SK-N-SH (cell line): ENCODE measurements around the gene TMEM106B. TPM values are rescaled to one million over a fixed set of nuclear protein-coding genes. Genes with fewer than 3 reads are reported as not detected.
A peak's percentile ranks its signal among the peaks of the same experiment; 100 is the strongest.

Source experiments
- CTCF ChIA-PET: fragments of 300-600, 350-600 bp; formaldehyde crosslinking; extraction: SDS; loops from one replicate; lab custom pipeline; 2021; lab: Yijun Ruan, JAX
- POLR2A ChIA-PET: fragments of 350-600 bp; sonication (Branson Sonifier 250); formaldehyde crosslinking; extraction: SDS; loops from one replicate; lab custom pipeline; 2020; ENCODE audit warnings: antibody characterized with exemption, inconsistent platforms; lab: Yijun Ruan, JAX
- DNase-seq: peaks from one replicate; pipeline ENCODE4 v3.0.0; 2012
- H2AFZ ChIP-seq: fragments of 200-600 bp; sonication (generic); 2 replicates; pipeline ENCODE4 v1.8.1; 2016; ENCODE audit warnings: antibody characterized with exemption, mild to moderate bottlenecking, low read depth
- H3F3A ChIP-seq: fragments of 200-600 bp; sonication (generic); replicated peaks from 2 replicates; pipeline ENCODE3; 2016; ENCODE audit warnings: antibody characterized with exemption, mild to moderate bottlenecking; ENCODE audit not compliant: insufficient read depth
- H3K27ac ChIP-seq, 2 experiments: fragments of 200-500 bp in 1 of 2; fragments of 200-600 bp in 1 of 2; sonication (Bioruptor generic) in 1 of 2; sonication (generic), shearing (Covaris generic) in 1 of 2; 2 replicates each; pipeline versions ENCODE4 v1.5.1 to v1.6.1; 2014 to 2016; ENCODE audit warnings: low read depth in 2 of 2, inconsistent platforms in 1 of 2, low read length in 1 of 2, mild to moderate bottlenecking in 1 of 2, mixed read lengths in 1 of 2
- H3K27me3 ChIP-seq: fragments of 200-600 bp; sonication (generic), shearing (Covaris generic); 2 replicates; pipeline ENCODE4 v1.6.1; 2016; ENCODE audit warnings: mixed run types; ENCODE audit not compliant: insufficient read depth
- H3K36me3 ChIP-seq, 2 experiments: fragments of 200-500 bp in 1 of 2; fragments of 200-600 bp in 1 of 2; sonication (Bioruptor generic) in 1 of 2; sonication (generic) in 1 of 2; replicated peaks in 1 of 2; 2 replicates each; pipeline versions ENCODE3 to v1.5.1; 2014 to 2016; ENCODE audit warnings: low read length in 1 of 2, mild to moderate bottlenecking in 1 of 2; ENCODE audit not compliant: insufficient read depth in 2 of 2, control insufficient read depth in 1 of 2
- H3K4me1 ChIP-seq, 2 experiments: fragments of 200-500 bp in 1 of 2; fragments of 200-600 bp in 1 of 2; sonication (Bioruptor generic) in 1 of 2; sonication (generic), shearing (Covaris generic) in 1 of 2; 2 replicates each; pipeline versions ENCODE4 v1.5.1 to v1.6.1; 2014 to 2016; ENCODE audit warnings: low read depth in 1 of 2, low read length in 1 of 2, mixed run types in 1 of 2; ENCODE audit not compliant: insufficient read depth in 2 of 2, control insufficient read depth in 1 of 2
- H3K4me2 ChIP-seq: fragments of 200-600 bp; sonication (generic), shearing (Covaris generic); 2 replicates; pipeline ENCODE4 v1.6.1; 2017; ENCODE audit warnings: mixed run types
- H3K4me3 ChIP-seq, 2 experiments: fragments of 200-500 bp in 1 of 2; fragments of 200-600 bp in 1 of 2; sonication (Bioruptor generic) in 1 of 2; sonication (generic), shearing (Covaris generic) in 1 of 2; 2 replicates each; pipeline versions ENCODE4 v1.5.1 to v1.8.1; 2014 to 2016; ENCODE audit warnings: low read depth in 2 of 2, inconsistent platforms in 1 of 2, low read length in 1 of 2, mild to moderate bottlenecking in 1 of 2, mixed read lengths in 1 of 2, moderate library complexity in 1 of 2
- H3K79me2 ChIP-seq: fragments of 200-600 bp; sonication (generic); 2 replicates; pipeline ENCODE4 v1.8.1; 2017; ENCODE audit warnings: mild to moderate bottlenecking; ENCODE audit not compliant: insufficient read depth
- H3K9ac ChIP-seq: fragments of 200-600 bp; sonication (generic); 2 replicates; pipeline ENCODE4 v1.6.1; 2017; ENCODE audit warnings: mixed run types
- H3K9me2 ChIP-seq: fragments of 200-600 bp; sonication (generic); 2 replicates; pipeline ENCODE4 v1.6.1; 2017; ENCODE audit warnings: mixed run types
- H3K9me3 ChIP-seq: fragments of 200-600 bp; sonication (generic); 2 replicates; pipeline ENCODE4 v1.6.1; 2017; ENCODE audit warnings: mixed run types, mild to moderate bottlenecking, moderate library complexity
- H4K20me1 ChIP-seq: fragments of 200-600 bp; sonication (generic); 2 replicates; pipeline ENCODE4 v1.6.1; 2017; ENCODE audit warnings: mild to moderate bottlenecking, mixed run types; ENCODE audit not compliant: insufficient read depth
- CHD2 ChIP-seq: fragments of 150-350 bp; IDR thresholded peaks from 2 replicates; pipeline ENCODE4 v1.6.1; 2018; ENCODE audit warnings: low read length; ENCODE audit not compliant: partially characterized antibody
- GABPA ChIP-seq: IDR thresholded peaks from 2 replicates; pipeline ENCODE4 v1.4.0; 2012; ENCODE audit warnings: low read depth, mild to moderate bottlenecking
- IRF3 ChIP-seq: fragments of 150-350 bp; IDR thresholded peaks from 2 replicates; pipeline ENCODE4 v1.6.1; 2016; ENCODE audit warnings: mild to moderate bottlenecking, low read depth, low read length
- MXI1 ChIP-seq: IDR thresholded peaks from 2 replicates; pipeline ENCODE4 v1.6.1; 2012; ENCODE audit warnings: mild to moderate bottlenecking, low read depth, low read length, improper control_type of control experiment
- NFIC ChIP-seq: IDR thresholded peaks from 2 replicates; pipeline ENCODE4 v1.4.0; 2012; ENCODE audit warnings: borderline replicate concordance
- USF2 ChIP-seq: fragments of 150-350 bp; IDR thresholded peaks from 2 replicates; pipeline ENCODE4 v1.6.1; 2017; ENCODE audit warnings: antibody characterized with exemption, low read length, low read depth, borderline replicate concordance
- WGBS: methylation state at CpG from one replicate; pipeline ENCODE4 v1.1.6; 2017; ENCODE audit warnings: low lambda C conversion rate; 5-methylcytosine and 5-hydroxymethylcytosine counted together
- polyA plus RNA-seq, 3 experiments: library from polyadenylated mRNA; depleted of rRNA; stranded (reverse); fragments of >200 nt; gene quantifications; 2 replicates each; pipeline ENCODE4 v1.2.3, GENCODE V29; 2012

TMEM106B gene
- polyA plus RNA-seq, 1 of the 3 experiments (the other 2 are of a cell fraction) = 20.4 TPM

DNA sequence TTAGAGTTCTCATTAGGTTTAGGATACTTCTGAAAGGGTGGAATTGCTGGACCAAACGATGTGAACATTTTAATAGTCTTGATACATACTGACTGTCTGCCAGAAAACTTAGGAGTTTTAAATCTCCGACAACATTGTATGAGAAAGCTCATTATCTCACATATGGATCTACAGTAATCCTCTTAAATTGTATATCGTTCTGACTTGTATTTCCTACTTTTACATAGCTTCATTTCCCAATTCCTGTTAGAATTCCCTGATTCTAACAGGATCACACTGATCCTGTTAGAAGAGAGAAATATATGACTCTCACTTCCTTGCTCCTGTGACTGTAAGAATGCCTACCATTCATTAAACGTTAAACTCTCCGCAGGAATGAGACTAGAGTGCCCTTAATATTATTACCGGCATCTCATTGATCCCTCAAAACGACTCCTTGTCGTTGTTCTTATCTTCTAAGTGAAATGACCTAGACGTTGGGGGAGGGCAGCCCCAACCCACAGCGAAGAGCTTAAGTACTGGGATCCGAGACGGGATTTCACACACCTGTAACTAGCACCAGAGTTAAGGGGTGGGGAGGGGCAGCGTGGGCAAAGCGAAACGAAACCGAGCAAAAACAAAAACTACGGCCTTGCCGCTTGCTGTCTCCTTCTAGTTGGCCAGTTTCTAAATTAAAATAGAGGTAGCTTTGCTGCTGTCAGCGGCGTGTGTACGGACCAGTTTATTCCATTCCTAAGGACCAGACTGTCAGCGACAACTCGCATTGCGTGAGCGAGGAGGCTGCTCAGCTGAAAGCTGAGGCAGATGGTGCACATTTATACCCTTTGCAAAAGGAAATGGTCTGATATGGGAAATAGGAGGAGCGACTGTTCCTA is 678 bp upstream of the TMEM106B start:
- Histone ChIP-seq H3K36me3 (peaks cover 4 to 8% of the 10 kb centered on the region in 2 experiments), H3K27ac (peak overlapping the region in 1 of 2 experiments; percentile 97; a peak in 2 of 4 replicates), H3K4me1 (peaks cover 0 to 16% of the 10 kb centered on the region in 2 experiments; a peak in 2 of 4 replicates), H3K9me3 (no peaks in the 10 kb centered on the region), H4K20me1 (peaks cover 3% of the 10 kb centered on the region; the same call in 1 of the 2 replicates), H3K79me2 (peaks cover 40% of the 10 kb centered on the region), H2AFZ (peak overlapping the region; percentile 92), H3K4me2 (peak overlapping the region; percentile 92), H3K9ac (peak overlapping the region; percentile 79; the same call in 1 of the 2 replicates), H3K27me3 (0 out of 2 replicates have a peak, but pooled peaks cover 11% of the 10 kb centered on the region)
- WGBS = 2% methylated on average over 26 of the region's 26 CpGs
- CTCF ChIA-PET = interaction anchor here (0.6 to 2.0 kb wide), 9 partner anchors 9 to 783 kb away, joined by 3 to 4 read pairs (median 3); no protein-coding TSS in a partner anchor
- DNase-seq = peak; percentile 16
- TF ChIP-seq USF2 = no peak
- TF ChIP-seq MXI1 = 0 out of 2 replicates have a peak, but pooled peaks have one; percentile 31
- TF ChIP-seq GABPA = no peak
- TF ChIP-seq, all 33 proteins: peak for 1
- POLR2A ChIA-PET = interaction anchor here (0.8 to 2.0 kb wide), 9 partner anchors 11 to 141 kb away, joined by 3 to 12 read pairs (median 4); no protein-coding TSS in a partner anchor
- no peaks in the 10 kb centered on the region for H3F3A ChIP-seq
- peak overlapping the region; percentile 73 to 98 for H3K4me3 ChIP-seq
- H3K9me2 ChIP-seq = no peaks in the 10 kb centered on the region

- H3K4me3 ChIP-seq = peak overlapping the region; percentile 73 to 98
- 12% methylated on average over 9 of the region's 9 CpGs for WGBS
- POLR2A ChIA-PET = interaction anchor here (0.6 to 2.0 kb wide), 6 partner anchors 75 to 812 kb away, joined by 3 to 12 read pairs (median 4); no protein-coding TSS in a partner anchor
- CTCF ChIA-PET = interaction anchor here (1.0 to 2.0 kb wide), 5 partner anchors 8 to 143 kb away, joined by 3 to 4 read pairs (median 3); no protein-coding TSS in a partner anchor
- peaks cover 3% of the 10 kb centered on the region; the same call in 1 of the 2 replicates for H4K20me1 ChIP-seq
- peaks cover 0 to 16% of the 10 kb centered on the region in 2 experiments; a peak in 2 of 4 replicates for H3K4me1 ChIP-seq
- H3K79me2 ChIP-seq = peaks cover 40% of the 10 kb centered on the region
- H3F3A ChIP-seq = no peaks in the 10 kb centered on the region
- H3K9me3 ChIP-seq = no peaks in the 10 kb centered on the region
- DNase-seq = peak; percentile 16
- H3K27me3 ChIP-seq = 0 out of 2 replicates have a peak, but pooled peaks cover 11% of the 10 kb centered on the region
- peaks cover 10 to 17% of the 10 kb centered on the region in 2 experiments for H3K36me3 ChIP-seq
- TF ChIP-seq NFIC (peak; percentile 25; the same call in 1 of the 2 replicates), CHD2 (no peak), IRF3 (peak; percentile 12; the same call in 1 of the 2 replicates)
- peak overlapping the region; percentile 79 for H3K9ac ChIP-seq
- peak overlapping the region; percentile 68 to 97 for H3K27ac ChIP-seq
- peak overlapping the region; percentile 92 for H3K4me2 ChIP-seq
- H2AFZ ChIP-seq = peak overlapping the region; percentile 92
- no peaks in the 10 kb centered on the region for H3K9me2 ChIP-seq
These were observed 804 bp downstream of the TMEM106B start for GRCh38 chr7:12211711-12212485.
